Mesendoderm (in vitro differentiated cells): ENCODE measurements around the gene PAFAH2.
A peak's percentile ranks its signal among the peaks of the same experiment; 100 is the strongest.

Source experiments
- DNase-seq: peaks from one replicate; pipeline ENCODE4 v3.0.0; 2013
- H2AK5ac ChIP-seq: 2 replicates; pipeline ENCODE4 v1.6.1; 2013; ENCODE audit warnings: low read length, inconsistent platforms
- H2BK120ac ChIP-seq: 2 replicates; pipeline ENCODE4 v1.6.1; 2013; ENCODE audit warnings: low read depth, mild to moderate bottlenecking, low read length, moderate library complexity, mixed read lengths
- H2BK15ac ChIP-seq: replicated peaks from 2 replicates; pipeline ENCODE4 v1.6.1; 2013; ENCODE audit warnings: low read depth, mild to moderate bottlenecking, moderate library complexity
- H2BK5ac ChIP-seq: 2 replicates; pipeline ENCODE4 v1.6.1; 2013; ENCODE audit warnings: low read length, inconsistent platforms
- H3K18ac ChIP-seq: 2 replicates; pipeline ENCODE4 v1.6.1; 2013; ENCODE audit warnings: mild to moderate bottlenecking, low read length, mixed read lengths
- H3K23ac ChIP-seq: one replicate; pipeline ENCODE4 v1.6.1; 2013; ENCODE audit warnings: low read length
- H3K27ac ChIP-seq: 2 replicates; pipeline ENCODE4 v1.5.1; 2013; ENCODE audit warnings: low read depth, mild to moderate bottlenecking, inconsistent platforms, low read length, moderate library complexity
- H3K27me3 ChIP-seq: 2 replicates; pipeline ENCODE4 v1.6.1; 2013; ENCODE audit warnings: low read length, control low read depth, mild to moderate bottlenecking, inconsistent platforms; ENCODE audit not compliant: insufficient read depth, poor library complexity
- H3K36me3 ChIP-seq: 2 replicates; pipeline ENCODE4 v1.6.1; 2013; ENCODE audit warnings: low read length, inconsistent platforms; ENCODE audit not compliant: control insufficient read depth, insufficient read depth
- H3K4ac ChIP-seq: one replicate; pipeline ENCODE4 v1.6.1; 2013; ENCODE audit warnings: low read depth, mild to moderate bottlenecking, low read length, moderate library complexity
- H3K4me1 ChIP-seq: 2 replicates; pipeline ENCODE4 v1.6.1; 2013; ENCODE audit warnings: low read depth, low read length, inconsistent platforms; ENCODE audit not compliant: control insufficient read depth
- H3K4me2 ChIP-seq: 2 replicates; pipeline ENCODE4 v1.6.1; 2013; ENCODE audit warnings: low read length
- H3K4me3 ChIP-seq: 2 replicates; pipeline ENCODE4 v1.5.1; 2013; ENCODE audit warnings: mild to moderate bottlenecking, low read length
- H3K56ac ChIP-seq: one replicate; pipeline ENCODE4 v1.6.1; 2013; ENCODE audit warnings: low read length
- H3K79me1 ChIP-seq: 2 replicates; pipeline ENCODE4 v1.6.1; 2013; ENCODE audit warnings: low read length, inconsistent platforms
- H3K79me2 ChIP-seq: 2 replicates; pipeline ENCODE4 v1.6.1; 2013; ENCODE audit warnings: mild to moderate bottlenecking, low read length; ENCODE audit not compliant: control insufficient read depth, insufficient read depth
- H3K9ac ChIP-seq: 2 replicates; pipeline ENCODE4 v1.6.1; 2013; ENCODE audit warnings: low read length, inconsistent platforms
- H4K5ac ChIP-seq: one replicate; pipeline ENCODE4 v1.6.1; 2013; ENCODE audit warnings: low read length
- H4K8ac ChIP-seq: one replicate; pipeline ENCODE4 v1.6.1; 2013; ENCODE audit warnings: low read depth, mild to moderate bottlenecking, control low read depth, low read length, moderate library complexity
- WGBS: extraction: QIAGEN DNeasy Blood & Tissue Kit; methylation state at CpG from one replicate; pipeline ENCODE4 v1.1.7; 2013; ENCODE audit warnings: low lambda C conversion rate, missing lambda C conversion rate; ENCODE audit not compliant: insufficient coverage; ENCODE audit errors: extremely low coverage; 5-methylcytosine and 5-hydroxymethylcytosine counted together

The PAFAH2 gene

DNA sequence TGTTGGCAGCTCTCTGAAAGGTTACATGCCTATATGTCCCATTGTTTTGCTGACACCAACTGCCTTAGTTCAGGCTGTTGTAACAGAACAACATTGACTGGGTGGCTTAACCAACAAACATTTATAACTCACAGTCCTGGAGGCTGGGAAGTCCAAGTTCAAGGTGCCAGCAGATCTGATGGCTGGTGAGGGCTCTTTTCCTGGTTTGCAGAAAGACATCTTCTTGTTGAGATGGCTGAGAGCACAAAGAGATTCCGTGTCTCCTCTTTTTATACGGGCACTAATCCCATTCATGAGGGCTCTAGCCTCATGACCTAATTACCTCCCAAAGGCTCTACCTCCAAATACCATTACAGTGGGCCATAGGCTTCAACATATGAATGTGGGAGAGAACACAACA lies 81.4 kb downstream of the PAFAH2 start:
- no peak overlapping the region for H3K9ac ChIP-seq
- no peak overlapping the region for H4K8ac ChIP-seq
- no peak overlapping the region for H2AK5ac ChIP-seq
- H2BK5ac ChIP-seq: no peak overlapping the region
- H3K4me2 ChIP-seq: no peak overlapping the region
- DNase-seq: no peak
- no peak overlapping the region for H3K18ac ChIP-seq
- no peak overlapping the region for H4K5ac ChIP-seq
- H3K56ac ChIP-seq: no peak overlapping the region
- peaks cover 7% of the 10 kb centered on the region for H3K4me1 ChIP-seq
- H3K4me3 ChIP-seq: no peak overlapping the region
- H3K36me3 ChIP-seq: no peaks in the 10 kb centered on the region
- H2BK120ac ChIP-seq: no peak overlapping the region
- WGBS: no CpG with 5 or more reads among the region's 2 CpGs
- H2BK15ac ChIP-seq: no peak overlapping the region
- H3K79me2 ChIP-seq: no peaks in the 10 kb centered on the region
- H3K27me3 ChIP-seq: no peaks in the 10 kb centered on the region
- no peak overlapping the region for H3K27ac ChIP-seq
- H3K23ac ChIP-seq: no peak overlapping the region
- no peak overlapping the region for H3K4ac ChIP-seq
- no peaks in the 10 kb centered on the region for H3K79me1 ChIP-seq

DNA sequence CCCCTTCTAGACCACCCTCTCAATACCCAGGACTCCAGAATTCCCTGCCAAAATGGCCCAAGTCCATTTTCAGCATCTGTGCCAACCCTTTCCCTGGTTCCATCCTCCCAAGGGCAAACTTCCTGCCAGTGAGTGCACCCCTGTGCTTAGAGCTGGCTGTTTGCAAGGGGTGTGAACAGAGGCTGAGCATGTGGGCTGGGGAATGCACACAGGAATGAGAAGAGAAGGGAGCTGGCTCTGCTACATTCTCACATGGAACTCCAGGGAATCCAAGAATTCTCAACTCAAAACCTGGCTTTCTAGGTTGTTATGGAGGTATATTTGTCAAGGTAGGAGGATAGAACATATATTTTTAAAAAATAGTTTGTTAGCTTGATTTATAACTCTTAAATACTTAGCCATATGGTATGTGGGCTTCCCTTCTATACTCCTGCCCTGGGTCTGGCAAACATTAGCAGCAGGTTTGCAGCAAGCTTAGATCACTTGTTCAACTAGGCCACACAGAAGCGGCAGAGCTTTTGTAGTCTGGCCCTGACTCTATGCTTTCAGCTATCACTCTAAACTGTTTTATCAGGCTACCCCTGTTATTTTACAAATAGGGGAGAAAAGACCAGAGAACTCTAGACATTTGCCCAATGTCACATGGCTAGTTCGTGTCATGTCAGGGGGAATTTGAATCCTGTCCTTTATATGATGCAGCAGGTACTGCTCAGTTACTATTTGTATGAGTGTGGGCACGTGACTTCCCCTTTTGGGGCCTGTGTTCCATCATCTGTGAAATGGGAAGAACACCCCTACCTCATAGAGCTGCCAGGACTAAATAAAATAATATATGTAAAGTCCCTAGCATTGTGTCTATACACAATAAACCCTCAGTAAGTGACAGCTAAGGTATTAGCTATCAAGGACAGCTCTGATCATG lies 83.5 kb downstream of the PAFAH2 start:
- Histone ChIP-seq H2AK5ac (no peak overlapping the region), H3K36me3 (no peaks in the 10 kb centered on the region), H3K79me1 (no peaks in the 10 kb centered on the region), H3K4ac (no peak overlapping the region), H3K9ac (no peak overlapping the region), H3K4me2 (no peak overlapping the region), H4K8ac (no peak overlapping the region), H3K27me3 (no peaks in the 10 kb centered on the region), H3K79me2 (no peaks in the 10 kb centered on the region), H2BK15ac (no peak overlapping the region), H3K23ac (no peak overlapping the region), H3K27ac (no peak overlapping the region), H3K18ac (no peak overlapping the region), H3K4me3 (no peak overlapping the region), H4K5ac (no peak overlapping the region), H3K4me1 (peaks cover 7% of the 10 kb centered on the region), H2BK120ac (no peak overlapping the region), H3K56ac (no peak overlapping the region), H2BK5ac (no peak overlapping the region)
- peak; percentile 57 for DNase-seq
- WGBS: no CpG with 5 or more reads among the region's 3 CpGs

DNA sequence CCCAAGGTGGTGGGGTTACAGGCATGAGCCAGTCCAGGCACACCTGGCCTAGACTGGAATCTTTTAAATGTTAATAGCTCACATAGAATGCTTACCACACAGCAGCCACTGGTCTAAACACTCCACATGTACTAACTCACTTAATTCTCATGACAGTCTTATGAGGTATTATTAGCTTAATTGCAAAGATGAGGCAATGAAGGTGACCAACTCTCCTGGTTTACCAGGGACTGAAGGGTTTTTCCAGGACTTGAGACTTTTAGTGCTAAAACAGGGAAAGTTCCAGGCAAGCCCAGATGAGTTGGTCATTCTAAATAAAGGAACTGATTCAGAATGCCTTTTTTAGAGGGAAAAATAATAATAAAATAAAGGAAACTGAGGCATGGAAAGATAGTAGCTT lies 84.7 kb downstream of the PAFAH2 start:
- no peak overlapping the region for H3K56ac ChIP-seq
- no peak overlapping the region for H3K23ac ChIP-seq
- no peak overlapping the region for H4K5ac ChIP-seq
- no peak overlapping the region for H4K8ac ChIP-seq
- H3K9ac ChIP-seq: no peak overlapping the region
- H3K79me2 ChIP-seq: no peaks in the 10 kb centered on the region
- peaks cover 5% of the 10 kb centered on the region for H3K4me1 ChIP-seq
- H2AK5ac ChIP-seq: no peak overlapping the region
- no peaks in the 10 kb centered on the region for H3K27me3 ChIP-seq
- no peaks in the 10 kb centered on the region for H3K79me1 ChIP-seq
- no peak overlapping the region for H3K4me2 ChIP-seq
- H3K27ac ChIP-seq: no peak overlapping the region
- no peak overlapping the region for H2BK15ac ChIP-seq
- no peak overlapping the region for H2BK5ac ChIP-seq
- no peak overlapping the region for H2BK120ac ChIP-seq
- no peaks in the 10 kb centered on the region for H3K36me3 ChIP-seq
- H3K4ac ChIP-seq: no peak overlapping the region
- H3K18ac ChIP-seq: no peak overlapping the region
- DNase-seq: no peak
- no peak overlapping the region for H3K4me3 ChIP-seq

DNA sequence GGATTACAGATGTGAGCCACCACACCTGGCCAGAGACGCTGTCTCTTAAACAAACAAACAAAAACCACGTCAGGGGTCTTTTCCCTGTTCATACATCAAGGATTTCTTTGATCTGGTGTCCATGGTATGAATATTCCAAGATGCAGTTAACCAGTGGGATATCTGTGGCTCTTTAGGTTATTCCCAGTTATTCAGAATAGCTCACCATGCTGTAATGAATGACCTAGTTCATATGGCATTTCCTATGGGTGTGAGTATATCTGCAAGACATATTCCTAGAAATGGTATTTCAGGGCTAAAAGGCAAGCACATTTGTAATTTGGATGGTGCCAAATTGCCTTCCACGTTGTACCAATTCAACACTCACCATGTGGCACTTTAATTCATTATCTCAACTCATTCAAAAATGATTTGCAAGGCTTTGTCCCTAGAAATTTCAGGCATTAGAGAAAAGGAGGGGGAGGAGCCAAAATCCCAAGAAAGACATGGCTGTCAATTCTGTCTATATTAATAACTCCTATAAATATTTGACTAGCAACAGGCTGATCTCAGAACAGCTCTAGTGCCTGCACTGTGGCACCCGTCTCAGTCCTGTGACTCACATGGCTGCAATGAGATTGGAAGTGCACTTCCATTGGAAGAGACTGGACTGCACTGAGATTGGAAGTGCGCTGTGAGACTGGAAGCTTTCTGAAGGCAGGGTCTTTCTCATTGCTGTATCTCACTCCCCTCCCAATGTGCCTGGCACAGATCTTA lies 85.6 kb downstream of the PAFAH2 start:
- H3K4me3 ChIP-seq: no peak overlapping the region
- no peak for DNase-seq

DNA sequence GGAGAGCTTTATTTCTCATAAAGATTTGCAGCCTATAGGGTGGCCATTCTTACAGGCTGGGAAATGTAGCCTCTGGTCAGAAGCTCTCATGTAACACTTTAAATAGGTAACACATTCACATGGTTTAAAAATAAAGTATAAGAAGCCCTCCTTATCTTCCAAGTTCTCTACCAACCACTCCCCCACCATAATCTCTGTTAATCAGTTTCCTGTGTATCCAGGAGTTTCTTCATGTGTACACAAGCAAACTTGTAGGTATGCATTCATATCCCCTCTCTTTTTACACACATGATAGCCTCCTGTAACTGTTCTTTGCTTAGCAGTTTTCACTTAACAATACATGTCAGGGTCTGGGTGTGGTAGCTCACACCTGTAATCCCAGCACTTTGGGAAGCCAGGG lies 86.7 kb downstream of the PAFAH2 start:
- no peak for DNase-seq
- Histone ChIP-seq H3K79me1 (no peaks in the 10 kb centered on the region), H4K8ac (no peak overlapping the region), H3K4me3 (no peak overlapping the region), H3K9ac (no peak overlapping the region), H2BK120ac (no peak overlapping the region), H4K5ac (no peak overlapping the region), H3K56ac (no peak overlapping the region), H3K18ac (no peak overlapping the region), H3K4me1 (peaks cover 3% of the 10 kb centered on the region), H3K79me2 (no peaks in the 10 kb centered on the region), H2AK5ac (no peak overlapping the region), H2BK5ac (no peak overlapping the region), H3K23ac (no peak overlapping the region), H2BK15ac (no peak overlapping the region), H3K27ac (no peak overlapping the region), H3K27me3 (no peaks in the 10 kb centered on the region), H3K36me3 (no peaks in the 10 kb centered on the region), H3K4ac (no peak overlapping the region), H3K4me2 (no peak overlapping the region)

More for the DNA sequence above, 85.6 kb downstream of the PAFAH2 start:
- H3K9ac ChIP-seq: no peak overlapping the region
- H3K36me3 ChIP-seq: no peaks in the 10 kb centered on the region
- H3K4ac ChIP-seq: no peak overlapping the region
- no peak overlapping the region for H2AK5ac ChIP-seq
- H3K79me1 ChIP-seq: no peaks in the 10 kb centered on the region
- H3K23ac ChIP-seq: no peak overlapping the region
- H3K4me1 ChIP-seq: no peaks in the 10 kb centered on the region
- no peak overlapping the region for H3K27ac ChIP-seq
- no peak overlapping the region for H4K8ac ChIP-seq
- no peaks in the 10 kb centered on the region for H3K27me3 ChIP-seq
- no peak overlapping the region for H3K56ac ChIP-seq
- H2BK15ac ChIP-seq: no peak overlapping the region
- WGBS: no CpG with 5 or more reads among the region's 5 CpGs
- no peak overlapping the region for H3K4me2 ChIP-seq
- no peak overlapping the region for H3K18ac ChIP-seq
- no peak overlapping the region for H2BK5ac ChIP-seq
- no peaks in the 10 kb centered on the region for H3K79me2 ChIP-seq
- H2BK120ac ChIP-seq: no peak overlapping the region
- H4K5ac ChIP-seq: no peak overlapping the region
